Prostate gland (tissue), 2 donors: Measurements from ENCODE around the gene KIAA1210.

Experiments used
- CTCF ChIP-seq, 4 experiments: fragments of 200-600 bp in 2 of 4; fragments of 450-650 bp in 2 of 4; sonication (generic) in 2 of 4; IDR thresholded peaks; 1 replicate in 3 of 4; 2 replicates in 1 of 4; pipeline ENCODE4 v1.5.1; 2016 to 2019; ENCODE audit warnings: antibody characterized with exemption in 4 of 4, mild to moderate bottlenecking in 2 of 4, moderate library complexity in 2 of 4
- POLR2A ChIP-seq: fragments of 450-650 bp; IDR thresholded peaks from one replicate; pipeline ENCODE4 v1.6.1; 2016; ENCODE audit warnings: antibody characterized with exemption, mild to moderate bottlenecking

GRCh38 chrX:119151051-119151380 lies 23.4 kb upstream of the KIAA1210 start:
- TF ChIP-seq CTCF (IDR thresholded peaks at IDR 0.05) (no peak), POLR2A (no peak)
